SU-DHL-6 (cell line): Measurements from ENCODE around the gene PPT2.

Experiments used
- CTCF ChIP-seq: fragments of 200-600 bp; sonication (generic); IDR thresholded peaks from one replicate; pipeline ENCODE4 v1.5.1; 2017; ENCODE audit warnings: antibody characterized with exemption, mild to moderate bottlenecking, low read length, moderate library complexity; ENCODE audit not compliant: insufficient read depth, poor library complexity, severe bottlenecking
- EZH2phosphoT487 ChIP-seq: fragments of 200-600 bp; sonication (generic), shearing (Covaris generic); conservative IDR thresholded peaks from 2 replicates; pipeline ENCODE4 v1.6.1; 2018; ENCODE audit warnings: mild to moderate bottlenecking, antibody characterized with exemption, low read length, moderate library complexity, mixed read lengths

- TF ChIP-seq CTCF, result no peak
- no peak for TF ChIP-seq EZH2phosphoT487
These were observed 22.0 kb downstream of the PPT2 start, which contains the start of gene AGPAT1 for GRCh38 chr6:32175711-32176475.
